ENCODE results near the gene SMIM24.
A peak's percentile ranks its signal among the peaks of the same experiment; 100 is the strongest.
"Not testable (repeated sequence)": the region's sequence is repeated elsewhere in the genome, so short reads cannot be mapped to it uniquely, and the experiment has no call there.

Gene SMIM24

GRCh38 chr19:3434630-3435553 is 45.4 kb downstream of the SMIM24 start:
- peak; percentile 94 for DNase-seq (ENCODE audit: low spot score)

- no peak for DNase-seq (ENCODE audit: low spot score)
Measured at GRCh38 chr19:3433805-3434540, 46.4 kb downstream of the SMIM24 start.

GRCh38 chr19:3433313-3433712 is 47.0 kb downstream of the SMIM24 start:
- no peak for DNase-seq (ENCODE audit: low spot score)

- no peak for DNase-seq (ENCODE audit: low spot score)
Measured at GRCh38 chr19:3431760-3432397, 48.4 kb downstream of the SMIM24 start.

- not testable (repeated sequence) for DNase-seq (ENCODE audit: low spot score)
Measured at GRCh38 chr19:3430366-3430680, 50.0 kb downstream of the SMIM24 start.

GRCh38 chr19:3426433-3426832 is 53.9 kb downstream of the SMIM24 start:
- no peak for DNase-seq (ENCODE audit: low spot score)

Small RNAs within 50 kb of the gene (small RNA-seq; reads per million reads assigned to genes)
- gene RF00212 = 0 reads per million in 2 experiments
